HEK293T (cell line): ENCODE data around the gene ADTRP.

Experiments
- CTBP1 ChIP-seq: fragments of 450-650 bp; IDR thresholded peaks from 2 replicates; pipeline ENCODE4 v1.6.1; 2016; ENCODE audit warnings: borderline replicate concordance
- FOXA1 ChIP-seq: fragments of 450-650 bp; IDR thresholded peaks from 2 replicates; pipeline ENCODE4 v1.6.1; 2016; ENCODE audit warnings: mild to moderate bottlenecking
- FOXK2 ChIP-seq: fragments of 450-650 bp; IDR thresholded peaks from 2 replicates; pipeline ENCODE4 v1.6.1; 2016; ENCODE audit warnings: mild to moderate bottlenecking
- FOXM1 ChIP-seq: fragments of 450-650 bp; IDR thresholded peaks from 2 replicates; pipeline ENCODE4 v1.6.1; 2017; ENCODE audit warnings: mild to moderate bottlenecking, borderline replicate concordance
- HDGF ChIP-seq: fragments of 450-650 bp; IDR thresholded peaks from 2 replicates; pipeline ENCODE4 v1.6.1; 2017; ENCODE audit warnings: antibody characterized with exemption, borderline replicate concordance
- LEF1 ChIP-seq: fragments of 450-650 bp; IDR thresholded peaks from 2 replicates; pipeline ENCODE4 v1.6.1; 2017; ENCODE audit warnings: mild to moderate bottlenecking, borderline replicate concordance
- SP1 ChIP-seq: fragments of 450-650 bp; IDR thresholded peaks from 2 replicates; pipeline ENCODE4 v1.6.1; 2017
- SUZ12 ChIP-seq: fragments of 450-650 bp; IDR thresholded peaks from 2 replicates; pipeline ENCODE4 v1.6.1; 2016; ENCODE audit warnings: mild to moderate bottlenecking
- TARDBP ChIP-seq: fragments of 450-650 bp; IDR thresholded peaks from 2 replicates; pipeline ENCODE4 v1.6.1; 2016

DNA sequence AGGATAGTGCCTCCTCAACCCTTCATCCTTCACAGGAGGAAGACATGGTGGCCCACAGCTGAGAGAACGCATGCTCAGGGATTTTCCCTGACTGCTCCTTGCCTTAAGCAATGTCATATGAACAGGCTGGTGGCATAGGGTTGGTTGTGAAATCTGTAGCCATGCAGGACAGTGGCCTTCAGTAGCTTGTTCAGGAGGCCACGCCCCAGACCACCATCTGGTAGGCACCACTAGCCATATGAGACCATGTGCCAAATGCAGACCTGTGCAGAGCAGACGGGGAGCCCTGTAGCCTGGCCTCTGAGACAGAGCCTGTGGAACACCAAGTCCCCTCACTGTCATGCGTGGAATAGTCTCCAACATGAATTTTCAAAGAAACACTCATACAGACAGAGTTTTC lies 76.5 kb downstream of the ADTRP start:
- TF ChIP-seq CTBP1: no peak
- TF ChIP-seq FOXA1: no peak
- no peak for TF ChIP-seq FOXK2
- no peak for TF ChIP-seq FOXM1
- no peak for TF ChIP-seq TARDBP
- TF ChIP-seq SP1: no peak
- no peak for TF ChIP-seq LEF1
- no peak for TF ChIP-seq SUZ12
- no peak for TF ChIP-seq HDGF
